Panc1 (cell line): Measurements from ENCODE around the gene ACTR3. TPM values are rescaled to one million over a fixed set of nuclear protein-coding genes. Genes with fewer than 3 reads are reported as not detected.

Source experiments
- ATAC-seq: fragments of 200-7000 bp; cut with Tn5 transposase; 2 replicates; pipeline ENCODE4 v1.9.1; 2020; ENCODE audit warnings: mild to moderate bottlenecking, moderate library complexity
- BruUV-seq: library from RNA; stranded (reverse); fragments of 400-500 nt; replicated peaks from 2 replicates; lab custom pipeline; 2021; lab: Mats Ljungman, UMichigan
- CTCF ChIA-PET: fragments of 300-600 bp; sonication (Branson Sonifier 250); formaldehyde crosslinking; loops from one replicate; lab custom pipeline; 2022; ENCODE audit warnings: antibody characterized with exemption; lab: Charles Lee
- POLR2A ChIA-PET: fragments of 300-600 bp; sonication (Branson Sonifier 250); formaldehyde crosslinking; loops from one replicate; lab custom pipeline; 2022; ENCODE audit warnings: antibody characterized with exemption; lab: Charles Lee
- DNase-seq: peaks from one replicate; pipeline ENCODE4 v3.0.0-alpha.2; 2010; ENCODE audit warnings: low read depth, low spot score
- H3K27ac ChIP-seq: 2 replicates; pipeline ENCODE4 v1.5.1; 2011; ENCODE audit warnings: mild to moderate bottlenecking, low read length, inconsistent platforms
- H3K27me3 ChIP-seq: fragments of 200-500 bp; sonication (Bioruptor generic); 2 replicates; pipeline ENCODE4 v1.6.0; 2014; ENCODE audit warnings: low read length, inconsistent platforms; ENCODE audit not compliant: control insufficient read depth, insufficient read depth
- H3K36me3 ChIP-seq: fragments of 200-500 bp; sonication (Bioruptor generic); 2 replicates; pipeline ENCODE4 v1.5.1; 2014; ENCODE audit warnings: inconsistent platforms, mild to moderate bottlenecking, low read length, moderate library complexity; ENCODE audit not compliant: control insufficient read depth, insufficient read depth
- H3K4me1 ChIP-seq: 2 replicates; pipeline ENCODE4 v1.5.1; 2011; ENCODE audit warnings: inconsistent platforms, mild to moderate bottlenecking, low read length, moderate library complexity; ENCODE audit not compliant: control insufficient read depth, insufficient read depth
- H3K4me3 ChIP-seq, 2 experiments: 2 replicates each; pipeline ENCODE4 v1.5.1; 2011 to 2012; ENCODE audit warnings: low read depth in 2 of 2, low read length in 2 of 2, mild to moderate bottlenecking in 2 of 2, inconsistent platforms in 1 of 2, moderate library complexity in 1 of 2
- H3K9me3 ChIP-seq: fragments of 200-500 bp; sonication (Bioruptor generic); 2 replicates; pipeline ENCODE4 v1.5.1; 2014; ENCODE audit warnings: low read depth, mild to moderate bottlenecking, inconsistent platforms, low read length, moderate library complexity; ENCODE audit not compliant: control insufficient read depth, insufficient read depth
- CTCF ChIP-seq: fragments of 450-650 bp; IDR thresholded peaks from 2 replicates; pipeline ENCODE4 v1.5.1; 2017; ENCODE audit warnings: mild to moderate bottlenecking
- POLR2AphosphoS5 ChIP-seq: IDR thresholded peaks from 2 replicates; pipeline ENCODE4 v1.6.1; 2012; ENCODE audit warnings: mild to moderate bottlenecking, low read depth, low read length, moderate library complexity
- REST ChIP-seq, 2 experiments: IDR thresholded peaks; 2 replicates each; pipeline ENCODE4 v1.6.1; 2011 to 2012; ENCODE audit warnings: low read depth in 2 of 2, control low read depth in 1 of 2, low read length in 1 of 2, mild to moderate bottlenecking in 1 of 2, moderate library complexity in 1 of 2; ENCODE audit not compliant: insufficient read depth in 1 of 2
- SIN3A ChIP-seq: IDR thresholded peaks from 2 replicates; pipeline ENCODE4 v1.6.1; 2012; ENCODE audit warnings: low read depth, mild to moderate bottlenecking, low read length, moderate library complexity, borderline replicate concordance; ENCODE audit not compliant: insufficient read depth
- TCF7L2 ChIP-seq: IDR thresholded peaks from 2 replicates; pipeline ENCODE4 v1.6.1; 2011; ENCODE audit warnings: mild to moderate bottlenecking, low read depth, low read length, inconsistent platforms
- in situ Hi-C: cut with HindIII; loops from 2 replicates; pipeline ENCODE4 v1.10.0; 2016; ENCODE audit warnings: low sequenced_read_pairs, low pct_unique_long_range_greater_than_20kb
- intact Hi-C: fragments of 100-400 bp; cut with micrococcal nuclease; formaldehyde crosslinking; loops from one replicate; pipeline ENCODE4 v1.10.0; 2022; ENCODE audit not compliant: unreplicated experiment
- total RNA-seq: library from RNA; stranded (reverse); gene quantifications from one replicate; pipeline ENCODE4 v1.2.1, GENCODE V29; 2021; ENCODE audit not compliant: unreplicated experiment

Gene ACTR3
- total RNA-seq, 1 experiment from 2014 or later, result 347 TPM

- no peak for DNase-seq
- no TSS peak for BruUV-seq
- no peak for TF ChIP-seq REST (IDR thresholded peaks at IDR 0.05; ENCODE audit: insufficient read depth in 1 of 2, low read depth in 2 of 2, low read length in 1 of 2)
- no peak for TF ChIP-seq TCF7L2
- TF ChIP-seq CTCF, result peak; percentile 20; the same call in 1 of the 2 replicates
- no peak for TF ChIP-seq POLR2AphosphoS5
- no peak for TF ChIP-seq SIN3A
- in situ Hi-C loops, result no loop called here
- H3K27ac ChIP-seq, result no peak overlapping the region
- H3K27me3 ChIP-seq, result no peaks in the 10 kb centered on the region
- no peaks in the 10 kb centered on the region for H3K4me1 ChIP-seq
- ChIA-PET POLR2A (no interaction called here), CTCF (no interaction called here)
- H3K36me3 ChIP-seq, result peaks cover 4% of the 10 kb centered on the region; the same call in 1 of the 2 replicates
- H3K9me3 ChIP-seq, result no peaks in the 10 kb centered on the region
- H3K4me3 ChIP-seq, result no peak overlapping the region
- intact Hi-C loops, result no loop called here
- ATAC-seq, result no peak
Measured at GRCh38 chr2:113963965-113964364, 74.1 kb downstream of the ACTR3 start.

- BruUV-seq, result no TSS peak
- no peak overlapping the region for H3K4me3 ChIP-seq
- in situ Hi-C loops (no loop called here), intact Hi-C loops (no loop called here)
- no peak for TF ChIP-seq TCF7L2
- no peak for TF ChIP-seq CTCF
- TF ChIP-seq POLR2AphosphoS5, result no peak
- no peak for TF ChIP-seq SIN3A
- TF ChIP-seq REST (IDR thresholded peaks at IDR 0.05; ENCODE audit: insufficient read depth in 1 of 2, low read depth in 2 of 2, low read length in 1 of 2), result no peak
- ChIA-PET CTCF (no interaction called here), POLR2A (no interaction called here)
- H3K27me3 ChIP-seq, result no peaks in the 10 kb centered on the region
- DNase-seq (no peak), ATAC-seq (no peak)
- peaks cover 3% of the 10 kb centered on the region; the same call in 1 of the 2 replicates for H3K36me3 ChIP-seq
- no peak overlapping the region for H3K27ac ChIP-seq
- no peaks in the 10 kb centered on the region for H3K4me1 ChIP-seq
- no peaks in the 10 kb centered on the region for H3K9me3 ChIP-seq
Measured at GRCh38 chr2:113964436-113964835, 74.5 kb downstream of the ACTR3 start.
